NCI-H526 treated with DMSO at 0.1 percent for 48 hours (cell line): ENCODE results near the gene GALK2.

Experiments
- DNase-seq: peaks from one replicate; lab custom pipeline; 2025; lab: John Stamatoyannopoulos, UW

GALK2 gene

GRCh38 chr15:49169880-49170597, at the start of gene GALK2:
Gene GALK2 (plus strand): TSS chr15:49170247. CDS start chr15:49170323, 76 bp downstream.
- peak; percentile 83 for DNase-seq

- no peak for DNase-seq
These were observed 49.2 kb upstream of the GALK2 start for GRCh38 chr15:49120832-49121231.

GRCh38 chr15:49121901-49122300, 48.1 kb upstream of the GALK2 start:
- DNase-seq, result no peak

- no peak for DNase-seq
These were observed 47.4 kb upstream of the GALK2 start for GRCh38 chr15:49122541-49123062.

- no peak for DNase-seq
These were observed 45.7 kb upstream of the GALK2 start for GRCh38 chr15:49124371-49124770.

GRCh38 chr15:49131403-49131802, 38.6 kb upstream of the GALK2 start:
- no peak for DNase-seq

GRCh38 chr15:49134683-49135341, 35.2 kb upstream of the GALK2 start:
- DNase-seq, result no peak

- DNase-seq, result no peak
These were observed 34.6 kb upstream of the GALK2 start for GRCh38 chr15:49135342-49135857.

GRCh38 chr15:49135911-49136310, 34.1 kb upstream of the GALK2 start:
- no peak for DNase-seq

GRCh38 chr15:49137861-49138260, 32.2 kb upstream of the GALK2 start:
- no peak for DNase-seq

GRCh38 chr15:49145651-49146609, 24.1 kb upstream of the GALK2 start:
- peak; percentile 25 for DNase-seq

GRCh38 chr15:49148298-49148697, 21.7 kb upstream of the GALK2 start:
- DNase-seq, result no peak

- no peak for DNase-seq
These were observed 21.3 kb upstream of the GALK2 start for GRCh38 chr15:49148727-49149126.

- no peak for DNase-seq
These were observed 18.2 kb upstream of the GALK2 start for GRCh38 chr15:49151831-49152230.

GRCh38 chr15:49152552-49153312, 17.3 kb upstream of the GALK2 start:
- no peak for DNase-seq

- DNase-seq, result no peak
These were observed 15.7 kb upstream of the GALK2 start for GRCh38 chr15:49154359-49154758.

GRCh38 chr15:49154799-49155109, 15.3 kb upstream of the GALK2 start:
- DNase-seq, result no peak

GRCh38 chr15:49155110-49155833, 14.8 kb upstream of the GALK2 start, which contains the start of gene COPS2:
Gene COPS2 (minus strand): TSS chr15:49155599. CDS start chr15:49155578, 21 bp downstream.
- DNase-seq, result peak; percentile 97

GRCh38 chr15:49155834-49156627, 14.0 kb upstream of the GALK2 start:
- DNase-seq, result no peak

GRCh38 chr15:49163678-49164077, 6.4 kb upstream of the GALK2 start:
- no peak for DNase-seq
